Fibroblast of the conjunctiva (primary cell): ENCODE results near the gene NACC2.

Experiments
- DNase-seq: peaks from one replicate; pipeline ENCODE4 v3.0.0-alpha.2; 2010; ENCODE audit warnings: low read depth

Gene NACC2

GRCh38 chr9:136055715-136056545 is 39.2 kb downstream of the NACC2 start:
- DNase-seq: no peak

DNA sequence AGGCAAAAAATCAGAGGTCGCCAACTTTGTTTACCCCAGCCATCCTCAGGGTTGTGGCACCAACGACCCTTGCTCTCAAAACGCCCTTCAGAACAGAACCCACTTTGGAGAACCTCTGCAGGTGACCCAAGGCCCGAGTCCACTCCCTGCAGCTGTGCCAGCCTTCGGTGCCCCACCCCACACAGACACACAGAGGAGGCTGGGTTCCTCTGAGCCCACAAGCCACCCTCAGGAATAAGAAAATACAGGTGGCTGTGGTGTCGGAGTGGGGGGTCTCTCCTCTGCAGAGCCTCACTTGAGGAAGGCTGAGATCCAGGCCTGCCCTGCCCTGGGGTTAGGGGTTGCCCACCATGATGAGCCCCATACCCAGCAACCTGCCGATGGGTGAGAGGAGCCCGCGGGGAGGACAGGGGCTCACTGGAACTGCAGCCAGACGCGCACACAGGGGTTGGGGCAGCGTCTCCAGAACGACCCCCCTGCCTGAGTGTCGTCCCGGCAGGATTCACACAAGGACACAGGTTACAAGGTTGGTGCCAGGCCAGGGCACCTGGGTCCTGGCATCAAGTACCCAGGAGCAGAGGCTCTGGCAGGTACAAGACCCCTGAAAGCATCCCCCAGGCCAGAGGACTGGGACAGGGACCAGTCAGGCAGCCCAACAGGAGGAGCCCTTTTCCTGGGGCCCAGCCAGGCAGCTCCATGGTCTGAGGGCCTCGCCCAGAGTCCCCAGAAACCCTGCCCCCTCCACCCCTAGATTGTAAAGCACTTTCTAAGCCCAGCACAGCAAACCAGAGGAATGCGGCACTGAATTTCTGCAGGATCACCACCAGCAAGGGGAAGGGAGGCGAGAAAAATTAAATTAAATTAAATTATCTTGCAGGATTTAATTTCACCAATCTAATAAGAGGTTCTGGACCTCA is 40.0 kb downstream of the NACC2 start:
- DNase-seq: no peak

DNA sequence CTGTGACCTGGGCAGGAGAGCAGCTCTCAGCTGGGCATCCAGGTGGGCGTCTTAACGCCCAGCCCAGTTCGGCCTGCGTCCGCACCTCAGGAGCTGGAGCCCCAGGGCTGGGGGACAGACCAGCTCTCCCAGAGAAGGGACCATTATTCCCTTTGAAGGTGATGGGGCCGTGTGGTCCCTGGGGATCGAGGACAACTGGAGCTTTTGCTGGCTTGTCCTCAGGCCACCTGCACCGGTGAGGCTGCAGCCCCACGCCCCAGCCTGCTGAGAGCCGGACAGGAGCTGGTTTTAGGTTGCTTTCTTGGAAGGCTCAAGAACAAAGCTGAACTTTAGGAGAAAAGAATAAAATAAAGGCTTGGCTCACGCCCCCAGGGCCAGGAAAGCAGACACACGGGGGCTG is 40.9 kb downstream of the NACC2 start:
- no peak for DNase-seq

DNA sequence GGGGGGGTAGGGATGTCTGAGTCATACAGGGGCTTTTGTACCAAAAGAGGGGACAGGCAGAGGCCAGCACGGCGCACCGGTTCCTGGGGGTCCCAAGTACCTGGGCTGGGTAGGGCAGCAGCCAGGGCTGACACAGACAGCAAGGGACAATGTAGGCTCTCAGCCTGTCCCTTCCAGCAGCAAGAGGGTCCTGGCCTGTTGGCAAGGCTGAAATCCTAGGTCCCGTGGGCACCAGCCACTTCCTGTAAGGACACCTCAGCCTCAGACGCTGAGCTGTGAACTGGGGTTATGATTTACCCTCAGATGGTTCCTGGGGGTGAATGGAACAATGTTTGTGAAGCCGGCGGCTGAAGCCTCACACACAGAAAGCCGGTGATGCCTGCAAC is 41.3 kb downstream of the NACC2 start:
- no peak for DNase-seq

DNA sequence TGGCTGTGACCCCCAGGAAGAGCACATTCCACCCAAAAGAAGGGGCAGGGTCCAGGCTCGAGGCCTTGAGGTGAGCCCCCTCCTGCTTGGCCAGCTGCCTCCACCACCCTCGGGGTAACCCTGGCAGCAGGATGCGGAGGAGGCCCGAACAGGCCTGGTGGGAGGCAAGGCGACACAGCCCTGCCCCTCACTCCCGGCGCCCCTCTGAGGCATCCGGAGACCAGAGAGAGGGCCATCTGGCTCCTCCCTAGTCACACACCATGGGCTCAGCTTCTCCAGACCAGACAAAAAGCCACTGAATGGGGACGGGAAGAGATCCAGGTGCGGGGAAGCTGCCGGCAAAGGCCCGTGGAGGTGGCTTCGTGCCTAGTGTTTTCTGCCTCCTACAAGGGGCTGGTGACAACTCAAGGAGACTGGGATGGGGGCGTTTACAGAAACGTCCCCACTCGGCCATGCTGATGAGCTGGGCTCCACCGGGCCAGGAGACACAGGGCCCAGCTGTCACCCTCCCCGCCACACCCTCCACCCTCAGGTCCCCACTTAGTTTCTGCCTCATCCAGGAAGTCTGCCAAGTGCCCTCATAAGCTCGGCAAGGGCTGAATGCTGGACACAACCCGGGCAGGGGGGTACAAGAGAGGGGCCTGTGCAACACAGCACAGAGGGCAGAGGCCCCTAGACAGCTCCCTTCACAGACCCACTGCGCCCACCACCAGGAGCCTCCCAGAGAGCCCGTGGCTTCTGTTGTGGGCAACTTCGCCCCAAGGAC is 41.9 kb downstream of the NACC2 start:
- DNase-seq: no peak

DNA sequence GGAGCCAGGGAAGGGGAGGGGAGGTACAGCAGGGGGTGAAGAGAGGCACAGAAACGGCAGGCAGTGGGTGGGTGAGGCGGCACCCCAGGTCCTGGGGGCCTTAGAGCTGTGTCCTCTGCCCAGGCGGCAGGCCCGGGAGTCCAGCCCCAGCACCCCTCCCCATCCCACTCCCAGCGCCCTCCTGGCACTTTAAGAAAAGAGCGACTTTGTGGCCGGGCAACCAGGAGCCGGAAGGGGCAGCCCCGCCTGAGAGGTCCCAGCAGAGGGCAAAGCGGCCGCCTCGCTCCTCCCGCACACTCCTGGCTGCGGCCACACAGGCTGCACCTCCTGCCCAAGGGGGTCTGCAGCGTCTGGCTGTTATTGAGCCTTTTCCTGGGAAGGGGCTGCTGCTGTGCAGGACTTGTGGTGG is 42.6 kb downstream of the NACC2 start:
- no peak for DNase-seq

GRCh38 chr9:136051837-136052471 is 43.1 kb downstream of the NACC2 start:
- DNase-seq: peak; percentile 77

GRCh38 chr9:136051453-136051836 is 43.6 kb downstream of the NACC2 start:
- no peak for DNase-seq

DNA sequence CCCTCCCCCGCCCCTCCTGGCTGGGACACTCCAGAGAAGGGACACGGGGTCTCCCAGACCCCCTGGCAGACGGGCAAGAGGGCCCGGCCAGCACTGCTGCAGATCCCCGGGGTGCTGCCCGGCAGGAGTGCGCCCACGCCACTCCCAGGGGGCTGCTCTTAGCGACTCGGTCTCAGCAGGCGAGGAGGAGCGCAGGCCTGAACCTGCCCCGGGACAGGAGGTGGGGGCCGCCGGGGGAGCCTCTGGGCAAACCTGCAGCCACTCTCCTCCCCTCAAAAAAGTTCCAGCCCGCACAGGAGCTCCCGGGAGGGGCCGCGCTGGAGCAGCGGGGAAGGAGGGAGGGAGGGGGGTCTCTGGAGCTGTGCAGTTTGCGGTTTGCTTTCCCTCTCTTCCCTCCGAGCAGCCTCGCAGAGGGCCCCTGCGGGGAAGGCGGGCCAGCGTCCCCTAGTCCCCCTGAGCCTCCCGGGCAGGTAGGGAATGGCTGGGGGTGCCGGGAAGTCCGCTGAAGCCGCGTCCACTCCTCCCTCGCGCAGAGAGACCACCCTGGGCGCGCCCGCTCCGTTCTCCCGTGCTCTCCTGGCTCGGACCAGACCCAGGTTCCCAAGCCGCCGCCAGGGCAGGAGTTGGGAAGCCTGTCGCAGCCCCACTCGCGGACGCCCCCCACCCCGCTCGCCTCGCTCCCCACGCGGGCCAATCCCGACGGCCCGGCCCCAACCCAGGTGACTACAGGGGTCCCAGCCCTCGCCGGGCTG is 44.2 kb downstream of the NACC2 start:
- DNase-seq: no peak

DNA sequence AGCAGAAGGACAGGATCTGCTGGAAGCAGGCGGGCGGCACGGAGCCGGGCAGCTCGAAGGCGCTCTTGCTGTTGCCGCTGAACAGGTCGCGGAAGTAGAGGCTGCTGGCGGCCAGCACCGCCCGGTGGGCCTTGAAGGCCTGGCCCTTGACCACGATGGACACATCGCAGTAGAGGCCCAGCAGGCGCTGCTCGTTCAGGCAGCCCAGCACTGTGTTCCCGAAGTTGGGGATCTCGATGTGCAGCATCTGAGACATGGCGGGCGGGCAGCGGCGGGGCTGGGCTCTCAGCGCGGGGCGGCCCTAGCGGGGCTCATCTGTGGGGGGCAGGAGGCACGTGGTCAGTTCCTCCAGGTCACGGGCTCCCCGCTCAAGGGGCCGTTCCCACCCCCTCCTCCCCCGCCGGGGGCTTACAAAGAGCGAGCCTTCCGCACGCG is 44.8 kb downstream of the NACC2 start:
- no peak for DNase-seq

GRCh38 chr9:136049491-136050265 is 45.4 kb downstream of the NACC2 start:
- DNase-seq: no peak

GRCh38 chr9:136048560-136049411 is 46.3 kb downstream of the NACC2 start:
- no peak for DNase-seq

DNA sequence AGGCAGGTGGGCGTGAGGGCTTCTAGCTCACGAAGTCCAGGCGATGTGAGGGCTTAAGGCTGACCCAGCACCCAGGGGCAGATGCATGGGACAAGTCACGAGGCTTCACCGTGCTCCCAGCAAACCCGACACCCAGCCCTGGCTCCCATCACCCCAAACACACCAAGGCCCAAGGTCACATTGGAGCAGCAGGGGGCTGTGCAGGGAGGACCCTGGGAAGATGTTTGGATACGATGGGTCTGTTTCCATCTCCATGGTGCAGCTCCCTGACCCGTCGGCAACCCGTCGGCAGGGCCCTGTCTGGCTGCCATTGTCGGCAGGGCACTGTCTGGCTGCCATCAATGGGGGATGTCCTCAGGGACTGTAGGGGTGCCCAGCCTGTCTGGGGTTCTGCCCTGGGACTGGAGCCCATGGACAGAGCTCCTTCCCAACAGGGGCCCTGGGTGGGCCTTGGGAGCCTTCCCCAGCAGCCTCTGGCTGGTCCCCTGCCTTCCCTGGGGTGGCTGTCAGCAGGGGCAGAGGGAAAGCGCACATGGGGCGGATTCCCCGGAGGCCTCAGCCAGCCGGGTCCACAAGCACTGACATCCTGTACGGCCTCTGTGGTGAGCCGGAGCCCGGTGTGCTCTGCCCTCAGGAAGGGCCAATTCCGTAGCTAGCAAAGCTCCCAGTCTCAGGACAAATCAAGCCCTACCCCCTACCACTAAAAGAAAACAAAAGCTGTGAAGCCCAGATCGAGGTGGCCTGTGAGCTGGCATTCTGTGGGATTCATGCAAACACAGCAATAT is 47.1 kb downstream of the NACC2 start:
- no peak for DNase-seq

DNA sequence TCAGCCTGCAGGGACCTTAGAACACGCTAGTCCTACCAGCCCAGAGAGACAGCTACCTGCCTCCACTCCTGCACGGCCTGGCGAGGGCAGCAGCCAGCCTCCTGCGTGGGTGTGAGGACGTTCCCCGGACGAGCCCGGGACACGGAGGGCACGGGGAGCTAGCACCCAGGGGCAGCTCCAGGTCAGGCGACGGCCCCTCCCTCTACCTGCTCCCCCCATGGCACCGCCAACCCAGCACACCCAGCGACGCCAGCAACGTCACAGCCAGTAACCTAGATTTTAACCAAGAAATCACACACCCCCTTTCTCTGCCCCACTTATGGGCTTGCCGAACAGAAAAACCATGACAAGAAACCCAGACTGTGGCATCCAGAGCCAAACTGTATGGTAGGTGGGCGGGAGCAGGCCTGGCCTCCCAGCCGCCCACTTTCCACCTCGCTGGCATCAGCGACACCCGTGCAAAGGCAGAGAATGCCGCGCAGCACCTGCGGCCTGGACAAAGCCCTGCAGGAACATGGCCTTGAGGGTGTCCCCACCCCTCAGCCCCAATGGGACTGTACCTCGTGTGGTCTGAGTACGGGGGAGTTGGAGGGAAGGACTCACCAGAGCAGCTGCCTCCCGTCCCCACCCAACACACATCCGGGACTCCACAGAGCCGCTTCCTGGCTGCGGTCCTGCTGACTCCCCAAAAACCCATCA is 47.9 kb downstream of the NACC2 start:
- DNase-seq: no peak

DNA sequence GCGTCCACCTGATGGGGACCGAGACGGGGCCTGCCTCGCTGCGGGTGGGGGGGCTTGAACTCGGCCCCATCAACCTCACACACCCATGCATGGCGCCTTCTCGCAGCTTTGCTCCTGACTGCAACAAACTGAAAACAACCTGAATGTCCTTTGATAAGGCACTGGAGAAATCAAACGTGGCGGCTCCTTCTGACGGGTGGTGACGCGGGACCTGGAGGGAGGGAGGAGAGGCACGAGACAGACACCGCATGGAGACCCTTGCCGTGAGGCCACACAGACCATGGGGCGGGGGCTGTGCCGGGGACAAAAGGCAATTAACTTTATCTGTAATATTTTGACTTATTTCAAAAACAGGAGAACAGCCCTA is 48.6 kb downstream of the NACC2 start:
- DNase-seq: no peak

GRCh38 chr9:136045595-136046553 is 49.2 kb downstream of the NACC2 start:
- DNase-seq: no peak
